HepG2 (cell line): ENCODE data around the gene HAGHL. TPM values are rescaled to one million over a fixed set of nuclear protein-coding genes. Genes with fewer than 3 reads are reported as not detected.

Experiments
- BATF2 ChIP-seq: sonication (generic); formaldehyde crosslinking; IDR thresholded peaks from 2 replicates; pipeline ENCODE4 v1.8.0; 2022; ENCODE audit warnings: mild to moderate bottlenecking, missing genetic modification reagents, moderate library complexity
- CBX1 ChIP-seq: IDR thresholded peaks from one replicate; pipeline ENCODE4 v1.6.1; 2016; ENCODE audit warnings: antibody characterized with exemption, low read depth
- CEBPZ ChIP-seq: IDR thresholded peaks from 2 replicates; pipeline ENCODE4 v1.6.1; 2012; ENCODE audit warnings: low read length, improper control_type of control experiment
- EED ChIP-seq: sonication (generic); formaldehyde crosslinking; IDR thresholded peaks from 2 replicates; pipeline ENCODE4 v1.5.0; 2020; ENCODE audit warnings: mild to moderate bottlenecking, missing genetic modification reagents
- ESRRA ChIP-seq: sonication (generic); formaldehyde crosslinking; IDR thresholded peaks from 2 replicates; pipeline ENCODE4 v1.5.1; 2020; ENCODE audit warnings: mild to moderate bottlenecking, low read depth, missing genetic modification reagents
- FOXO1 ChIP-seq: sonication (generic); formaldehyde crosslinking; IDR thresholded peaks from 2 replicates; pipeline ENCODE4 v1.4.0; 2020; ENCODE audit warnings: missing genetic modification reagents
- KDM2A ChIP-seq: sonication (generic); formaldehyde crosslinking; IDR thresholded peaks from 2 replicates; pipeline ENCODE4 v1.4.0; 2020; ENCODE audit warnings: low read depth, missing genetic modification reagents, borderline replicate concordance
- MAZ ChIP-seq, 2 experiments: sonication (generic) in 1 of 2; formaldehyde crosslinking in 1 of 2; IDR thresholded peaks; 2 replicates each; pipeline versions ENCODE4 v1.5.0 to v1.6.1; 2012 to 2020; ENCODE audit warnings: low read depth in 2 of 2, mild to moderate bottlenecking in 2 of 2, borderline replicate concordance in 1 of 2, improper control_type of control experiment in 1 of 2, low read length in 1 of 2, missing genetic modification reagents in 1 of 2, moderate library complexity in 1 of 2
- PPARG ChIP-seq: conservative IDR thresholded peaks from 2 replicates; pipeline ENCODE4 v1.6.1; 2016; ENCODE audit warnings: missing biosample characterization, missing genetic modification reagents
- RARA ChIP-seq: IDR thresholded peaks from 2 replicates; pipeline ENCODE4 v1.6.1; 2016; ENCODE audit warnings: missing genetic modification reagents, missing compliant biosample characterization
- ZBTB26 ChIP-seq: IDR thresholded peaks from 2 replicates; pipeline ENCODE4 v1.6.1; 2016; ENCODE audit warnings: missing compliant biosample characterization, missing genetic modification reagents, borderline replicate concordance
- ZNF318 ChIP-seq: sonication (generic); formaldehyde crosslinking; IDR thresholded peaks from 2 replicates; pipeline ENCODE4 v1.4.0; 2020; ENCODE audit warnings: mild to moderate bottlenecking, missing genetic modification reagents
- polyA plus RNA-seq, 8 experiments: library from polyadenylated mRNA; depleted of rRNA in 3 of 8; stranded (reverse) in 7 of 8; unstranded in 1 of 8; fragments of >200 nt; fragmentation: Illumina TruSeq in 4 of 8; extraction: Trizol in 4 of 8; gene quantifications; 2 replicates each; pipeline versions ENCODE4 v1.2.1 to v1.2.3, GENCODE V29; 2011 to 2016; ENCODE audit warnings: low read depth in 4 of 8, missing spikeins in 1 of 8, mixed read lengths in 1 of 8; ENCODE audit not compliant: insufficient read depth in 1 of 8
- total RNA-seq, 5 experiments: library from RNA; depleted of rRNA; stranded (reverse); fragments of >200 nt; fragmentation: Illumina TruSeq; extraction: Trizol; gene quantifications; 2 replicates each; pipeline ENCODE4 v1.2.3, GENCODE V29; 2016; ENCODE audit warnings: low read depth in 1 of 5

HAGHL gene
- total and polyA plus RNA-seq, 2 of the 13 experiments (the other 11 are each of a cell fraction or from before 2014, with no cell fraction given) = 3.4 to 8.4 TPM

- TF ChIP-seq ZNF318 (CRISPR knock-in tag) = no peak
- TF ChIP-seq ESRRA (CRISPR knock-in tag) = peak; percentile 80
- TF ChIP-seq MAZ (IDR thresholded peaks at IDR 0.05; ENCODE audit: borderline replicate concordance, low read depth, low read length) = no peak
- peak; percentile 93 for TF ChIP-seq MAZ (CRISPR knock-in tag; IDR thresholded peaks at IDR 0.05; ENCODE audit: low read depth)
- TF ChIP-seq CBX1 = peak; percentile 67
- peak; percentile 98 for TF ChIP-seq KDM2A (CRISPR knock-in tag)
- TF ChIP-seq BATF2 (CRISPR knock-in tag) = peak; percentile 43; the same call in 1 of the 2 replicates
- TF ChIP-seq ZBTB26 (CRISPR knock-in tag) = no peak; the same call in none of the 2 replicates
- no peak for TF ChIP-seq RARA (CRISPR knock-in tag)
- TF ChIP-seq PPARG (CRISPR knock-in tag) = peak; percentile 55; the same call in 1 of the 2 replicates
- TF ChIP-seq FOXO1 (CRISPR knock-in tag) = peak; percentile 35; the same call in 1 of the 2 replicates
- TF ChIP-seq EED (CRISPR knock-in tag) = 0 out of 2 replicates have a peak, but pooled peaks have one; percentile 40
- no peak for TF ChIP-seq CEBPZ
Observed at GRCh38 chr16:740764-741505, 14.0 kb downstream of the HAGHL start, which contains the start of gene CIAO3 (continued).
